C4-2B (cell line): Measurements from ENCODE around the gene ELP5.

ENCODE experiments used
- CTCF ChIP-seq: fragments of 450-650 bp; conservative IDR thresholded peaks from 2 replicates; pipeline ENCODE4 v1.5.1; 2017; ENCODE audit warnings: mild to moderate bottlenecking
- ZFX ChIP-seq: fragments of 450-650 bp; IDR thresholded peaks from 2 replicates; pipeline ENCODE4 v1.6.1; 2017

- TF ChIP-seq CTCF (no peak), ZFX (no peak)
These were observed 25.0 kb upstream of the ELP5 start for GRCh38 chr17:7226721-7227710.
